Mesenchymal stem cell (in vitro differentiated cells and primary cell): ENCODE results near the gene SLC6A4.

Experiments used
- DNase-seq: peaks from one replicate; pipeline ENCODE4 v3.0.0-alpha.2; 2013
- H2AFZ ChIP-seq: one replicate; pipeline ENCODE4 v1.6.1; 2013; ENCODE audit warnings: low read depth, mild to moderate bottlenecking, control low read depth, inconsistent platforms, low read length, moderate library complexity
- H2AK5ac ChIP-seq: 2 replicates; pipeline ENCODE4 v1.6.1; 2013; ENCODE audit warnings: low read length, moderate library complexity, mild to moderate bottlenecking, inconsistent platforms; ENCODE audit not compliant: severe bottlenecking
- H2BK120ac ChIP-seq: one replicate; pipeline ENCODE4 v1.6.1; 2013; ENCODE audit warnings: low read depth, mild to moderate bottlenecking, inconsistent platforms, low read length, moderate library complexity
- H2BK12ac ChIP-seq, 2 experiments: one replicate each; pipeline ENCODE4 v1.6.1; 2013; ENCODE audit warnings: inconsistent platforms in 2 of 2, low read length in 2 of 2, mild to moderate bottlenecking in 2 of 2, moderate library complexity in 2 of 2, control low read depth in 1 of 2
- H2BK15ac ChIP-seq: one replicate; pipeline ENCODE4 v1.6.1; 2013; ENCODE audit warnings: mild to moderate bottlenecking, low read depth, inconsistent platforms; ENCODE audit not compliant: poor library complexity, severe bottlenecking
- H2BK5ac ChIP-seq: 2 replicates; pipeline ENCODE4 v1.6.1; 2013; ENCODE audit warnings: low read depth, mild to moderate bottlenecking, low read length, control low read depth, inconsistent platforms; ENCODE audit not compliant: poor library complexity, severe bottlenecking
- H3K14ac ChIP-seq, 2 experiments: one replicate each; pipeline ENCODE4 v1.6.1; 2013; ENCODE audit warnings: inconsistent platforms in 2 of 2, low read length in 2 of 2, control low read depth in 1 of 2, mild to moderate bottlenecking in 1 of 2, moderate library complexity in 1 of 2
- H3K18ac ChIP-seq, 2 experiments: one replicate each; pipeline ENCODE4 v1.6.1; 2013; ENCODE audit warnings: inconsistent platforms in 2 of 2, low read length in 2 of 2, control low read depth in 1 of 2, low read depth in 1 of 2, mild to moderate bottlenecking in 1 of 2
- H3K23ac ChIP-seq, 2 experiments: one replicate each; pipeline ENCODE4 v1.6.1; 2013; ENCODE audit warnings: inconsistent platforms in 2 of 2, low read length in 2 of 2, mild to moderate bottlenecking in 2 of 2, moderate library complexity in 2 of 2, control low read depth in 1 of 2
- H3K27ac ChIP-seq: 2 replicates; pipeline ENCODE4 v1.5.1; 2013; ENCODE audit warnings: mild to moderate bottlenecking, moderate library complexity, low read length, control low read depth, inconsistent platforms; ENCODE audit not compliant: poor library complexity, severe bottlenecking
- H3K27me3 ChIP-seq, 2 experiments: 2 replicates each; pipeline versions ENCODE4 v1.6.1 to v1.7.0; 2013; ENCODE audit warnings: low read length in 2 of 2, mild to moderate bottlenecking in 2 of 2, moderate library complexity in 2 of 2, control low read depth in 1 of 2, inconsistent platforms in 1 of 2; ENCODE audit not compliant: control insufficient read depth in 1 of 2, insufficient read depth in 1 of 2
- H3K36me3 ChIP-seq, 2 experiments: 2 replicates each; pipeline versions ENCODE4 v1.6.1 to v1.7.0; 2013; ENCODE audit warnings: low read length in 2 of 2, control low read depth in 1 of 2, inconsistent platforms in 1 of 2, low read depth in 1 of 2, mild to moderate bottlenecking in 1 of 2; ENCODE audit not compliant: insufficient read depth in 2 of 2, control insufficient read depth in 1 of 2
- H3K4ac ChIP-seq, 2 experiments: one replicate each; pipeline ENCODE4 v1.6.1; 2013; ENCODE audit warnings: inconsistent platforms in 2 of 2, low read length in 2 of 2, mild to moderate bottlenecking in 2 of 2, moderate library complexity in 2 of 2, control low read depth in 1 of 2, low read depth in 1 of 2
- H3K4me1 ChIP-seq: 2 replicates; pipeline ENCODE4 v1.6.1; 2013; ENCODE audit warnings: low read depth, low read length, control low read depth; ENCODE audit not compliant: control insufficient read depth, insufficient read depth
- H3K4me2 ChIP-seq: 2 replicates; pipeline ENCODE4 v1.6.1; 2013; ENCODE audit warnings: low read length, mild to moderate bottlenecking, inconsistent platforms; ENCODE audit not compliant: poor library complexity, severe bottlenecking
- H3K4me3 ChIP-seq, 2 experiments: 2 replicates each; pipeline versions ENCODE4 v1.5.1 to v1.7.0; 2013; ENCODE audit warnings: low read length in 2 of 2, mild to moderate bottlenecking in 2 of 2, control low read depth in 1 of 2, low read depth in 1 of 2; ENCODE audit not compliant: insufficient read depth in 1 of 2
- H3K79me1 ChIP-seq: replicated peaks from 2 replicates; pipeline ENCODE4 v1.6.1; 2013; ENCODE audit warnings: mild to moderate bottlenecking, control low read depth, low read length, inconsistent platforms; ENCODE audit not compliant: poor library complexity, severe bottlenecking
- H3K9ac ChIP-seq: 2 replicates; pipeline ENCODE4 v1.7.0; 2013; ENCODE audit warnings: mild to moderate bottlenecking, low read length, moderate library complexity
- H3K9me3 ChIP-seq: 2 replicates; pipeline ENCODE4 v1.7.0; 2013; ENCODE audit warnings: mild to moderate bottlenecking, low read length; ENCODE audit not compliant: control insufficient read depth
- H4K8ac ChIP-seq: one replicate; pipeline ENCODE4 v1.6.1; 2013; ENCODE audit warnings: inconsistent platforms, mild to moderate bottlenecking, low read length, moderate library complexity
- H4K91ac ChIP-seq: one replicate; pipeline ENCODE4 v1.6.1; 2013; ENCODE audit warnings: mild to moderate bottlenecking, low read length, inconsistent platforms
- WGBS: methylation state at CpG from one replicate; pipeline ENCODE4 v1.1.7; 2013; ENCODE audit warnings: mixed read lengths; 5-methylcytosine and 5-hydroxymethylcytosine counted together

Gene SLC6A4

GRCh38 chr17:30196504-30196903 is 39.0 kb downstream of the SLC6A4 start:
- Histone ChIP-seq H3K4me2 (no peak overlapping the region), H2BK5ac (no peak overlapping the region), H2AFZ (no peak overlapping the region), H4K91ac (no peak overlapping the region), H4K8ac (no peak overlapping the region), H3K36me3 (no peaks in the 10 kb centered on the region), H3K4me3 (no peak overlapping the region), H2BK15ac (no peak overlapping the region), H3K23ac (no peak overlapping the region), H3K9me3 (no peaks in the 10 kb centered on the region), H2BK120ac (no peak overlapping the region), H3K9ac (no peak overlapping the region), H3K4me1 (no peaks in the 10 kb centered on the region), H3K27ac (no peak overlapping the region), H3K14ac (no peak overlapping the region), H2AK5ac (no peak overlapping the region), H3K79me1 (no peaks in the 10 kb centered on the region), H3K18ac (no peak overlapping the region), H3K4ac (no peak overlapping the region), H2BK12ac (no peak overlapping the region), H3K27me3 (no peaks in the 10 kb centered on the region)
- 100% methylated on average over 1 of the region's 3 CpGs for WGBS
- no peak for DNase-seq

GRCh38 chr17:30191072-30191471 is 44.4 kb downstream of the SLC6A4 start:
- Histone ChIP-seq H3K27ac (no peak overlapping the region), H2BK120ac (no peak overlapping the region), H3K27me3 (no peaks in the 10 kb centered on the region), H2BK5ac (no peak overlapping the region), H3K79me1 (no peaks in the 10 kb centered on the region), H2BK15ac (no peak overlapping the region), H4K8ac (no peak overlapping the region), H2BK12ac (no peak overlapping the region), H2AFZ (no peak overlapping the region), H3K36me3 (peaks cover 0 to 21% of the 10 kb centered on the region in 2 experiments), H3K18ac (no peak overlapping the region), H3K9ac (no peak overlapping the region), H2AK5ac (no peak overlapping the region), H3K14ac (no peak overlapping the region), H4K91ac (no peak overlapping the region), H3K4me1 (peaks cover 2% of the 10 kb centered on the region), H3K4me3 (no peak overlapping the region), H3K4me2 (no peak overlapping the region), H3K9me3 (no peaks in the 10 kb centered on the region), H3K23ac (no peak overlapping the region), H3K4ac (no peak overlapping the region)
- DNase-seq: no peak
- WGBS: 100% methylated on average over 2 of the region's 2 CpGs

DNA sequence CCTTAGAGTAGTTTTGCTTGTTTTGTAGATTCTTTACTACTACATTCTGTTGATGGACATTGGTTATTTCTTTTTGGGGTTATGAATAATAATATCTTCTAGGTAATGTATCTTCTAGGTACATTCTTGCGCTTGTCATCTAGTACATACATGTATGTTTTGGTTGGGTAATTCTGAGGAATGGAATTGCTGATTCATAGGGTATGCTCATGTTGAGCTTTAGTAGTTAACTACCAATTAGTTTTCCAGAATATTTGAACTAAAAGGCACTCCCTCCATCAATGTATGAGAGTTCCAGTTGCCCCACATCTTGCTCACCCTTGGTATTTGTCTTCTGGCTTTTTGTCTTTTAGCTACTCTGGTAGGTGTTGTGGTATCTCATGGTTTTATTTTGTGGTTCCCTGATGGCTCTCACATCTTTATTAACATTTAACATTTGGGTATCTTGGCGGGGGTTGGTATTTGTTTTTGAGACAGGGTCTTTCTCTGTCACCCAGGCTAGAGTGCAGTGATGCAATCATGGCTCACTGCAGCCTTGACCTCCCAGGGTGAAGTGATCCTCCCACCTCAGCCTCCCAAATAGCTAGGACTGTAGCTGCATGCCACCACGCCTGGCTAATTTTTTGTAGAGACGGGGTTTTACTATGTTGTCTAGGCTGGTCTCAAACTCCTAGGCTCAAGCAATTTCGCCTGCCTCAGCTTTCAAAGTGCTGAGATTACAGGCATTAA is 47.1 kb downstream of the SLC6A4 start:
- Histone ChIP-seq H3K4me1 (peaks cover 2% of the 10 kb centered on the region), H2BK120ac (no peak overlapping the region), H3K18ac (no peak overlapping the region), H3K9ac (no peak overlapping the region), H2AFZ (no peak overlapping the region), H3K23ac (no peak overlapping the region), H3K14ac (no peak overlapping the region), H3K4ac (no peak overlapping the region), H4K91ac (no peak overlapping the region), H2AK5ac (no peak overlapping the region), H3K9me3 (no peaks in the 10 kb centered on the region), H2BK12ac (no peak overlapping the region), H3K27ac (peak overlapping the region; percentile 69), H4K8ac (no peak overlapping the region), H3K79me1 (no peaks in the 10 kb centered on the region), H3K36me3 (peaks cover 7 to 48% of the 10 kb centered on the region in 2 experiments), H3K4me3 (no peak overlapping the region), H2BK15ac (no peak overlapping the region), H3K4me2 (no peak overlapping the region), H2BK5ac (no peak overlapping the region), H3K27me3 (no peaks in the 10 kb centered on the region)
- 100% methylated on average over 4 of the region's 5 CpGs for WGBS
- DNase-seq: no peak

DNA sequence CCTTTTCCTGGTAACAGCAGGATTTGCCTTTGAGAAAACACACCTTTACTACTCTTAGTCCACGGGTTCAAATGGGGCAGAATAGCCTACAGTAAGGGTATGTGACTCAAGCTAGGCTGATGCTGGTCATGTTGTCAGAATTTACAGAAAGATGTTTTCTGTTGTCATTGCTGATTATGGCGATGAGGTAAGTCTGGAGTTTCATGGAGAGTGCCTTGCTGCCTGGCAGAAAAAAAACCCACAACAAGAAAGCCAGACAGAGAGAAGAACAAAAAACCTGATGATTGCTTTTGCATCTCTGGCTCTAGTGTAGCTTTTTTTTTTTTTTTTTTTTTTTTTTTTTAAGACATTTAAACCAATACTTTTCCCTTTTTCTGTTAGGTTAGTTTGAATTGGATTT is 47.9 kb downstream of the SLC6A4 start:
- H3K14ac ChIP-seq: no peak overlapping the region
- H3K9me3 ChIP-seq: no peaks in the 10 kb centered on the region
- H4K91ac ChIP-seq: no peak overlapping the region
- no peak overlapping the region for H2BK15ac ChIP-seq
- no peak overlapping the region for H4K8ac ChIP-seq
- H3K23ac ChIP-seq: no peak overlapping the region
- peaks cover 8 to 53% of the 10 kb centered on the region in 2 experiments for H3K36me3 ChIP-seq
- H3K79me1 ChIP-seq: no peaks in the 10 kb centered on the region
- H3K4me2 ChIP-seq: no peak overlapping the region
- H3K27me3 ChIP-seq: no peaks in the 10 kb centered on the region
- no peak overlapping the region for H3K4ac ChIP-seq
- H3K27ac ChIP-seq: peak overlapping the region; percentile 69
- peak; percentile 29 for DNase-seq
- H2AFZ ChIP-seq: no peak overlapping the region
- H2BK5ac ChIP-seq: no peak overlapping the region
- H3K18ac ChIP-seq: no peak overlapping the region
- H2BK12ac ChIP-seq: no peak overlapping the region
- H3K9ac ChIP-seq: no peak overlapping the region
- peaks cover 2% of the 10 kb centered on the region for H3K4me1 ChIP-seq
- 100% methylated on average over 2 of the region's 2 CpGs for WGBS
- no peak overlapping the region for H2BK120ac ChIP-seq
- no peak overlapping the region for H3K4me3 ChIP-seq
- no peak overlapping the region for H2AK5ac ChIP-seq
